Fibroblast of upper back skin (primary cell): Measurements from ENCODE around the gene CRISP2.
"Not testable (repeated sequence)": the region's sequence is repeated elsewhere in the genome, so short reads cannot be mapped to it uniquely, and the experiment has no call there.

Source experiments
- DNase-seq: peaks from one replicate; pipeline ENCODE4 v3.0.0-alpha.2; 2013

The CRISP2 gene, protein sequence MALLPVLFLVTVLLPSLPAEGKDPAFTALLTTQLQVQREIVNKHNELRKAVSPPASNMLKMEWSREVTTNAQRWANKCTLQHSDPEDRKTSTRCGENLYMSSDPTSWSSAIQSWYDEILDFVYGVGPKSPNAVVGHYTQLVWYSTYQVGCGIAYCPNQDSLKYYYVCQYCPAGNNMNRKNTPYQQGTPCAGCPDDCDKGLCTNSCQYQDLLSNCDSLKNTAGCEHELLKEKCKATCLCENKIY

GRCh38 chr6:49713346-49713745 is at the start of gene CRISP2:
Gene CRISP2 (minus strand): TSS chr6:49713543. CDS start chr6:49709196, 4,347 bp downstream.
- no peak for DNase-seq

GRCh38 chr6:49744259-49744658 is 30.9 kb upstream of the CRISP2 start, which contains the start of gene CRISP3:
Gene CRISP3 (minus strand): TSS chr6:49744388. CDS start chr6:49744367, 21 bp downstream.
- DNase-seq, result no peak

GRCh38 chr6:49743429-49743828 is 30.1 kb upstream of the CRISP2 start:
- no peak for DNase-seq

- DNase-seq, result no peak
Observed at GRCh38 chr6:49739423-49739822, 26.1 kb upstream of the CRISP2 start.

- DNase-seq, result no peak
Observed at GRCh38 chr6:49736017-49736508, 22.7 kb upstream of the CRISP2 start.

DNA sequence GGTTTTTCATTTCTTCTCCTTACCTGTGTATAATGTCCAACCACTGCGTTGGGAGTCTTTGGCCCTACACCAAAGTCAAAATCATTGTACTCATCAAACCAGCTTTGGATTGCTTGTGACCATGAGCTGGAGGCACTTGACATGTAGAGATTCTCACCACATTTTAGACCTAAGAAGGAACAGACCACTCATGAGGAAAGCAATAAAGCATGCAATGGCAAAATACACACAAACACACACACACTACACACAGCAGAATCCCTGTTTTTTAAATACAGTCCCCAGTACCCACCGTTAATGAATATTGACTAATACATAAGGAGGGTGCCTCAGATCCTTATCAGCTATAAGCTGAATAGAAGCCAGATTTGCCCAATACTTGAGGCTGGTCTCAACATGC is 20.3 kb upstream of the CRISP2 start:
- DNase-seq, result no peak

- DNase-seq, result no peak
Observed at GRCh38 chr6:49732781-49733180, 19.4 kb upstream of the CRISP2 start.

- no peak for DNase-seq
Observed at GRCh38 chr6:49730251-49730650, 16.9 kb upstream of the CRISP2 start.

DNA sequence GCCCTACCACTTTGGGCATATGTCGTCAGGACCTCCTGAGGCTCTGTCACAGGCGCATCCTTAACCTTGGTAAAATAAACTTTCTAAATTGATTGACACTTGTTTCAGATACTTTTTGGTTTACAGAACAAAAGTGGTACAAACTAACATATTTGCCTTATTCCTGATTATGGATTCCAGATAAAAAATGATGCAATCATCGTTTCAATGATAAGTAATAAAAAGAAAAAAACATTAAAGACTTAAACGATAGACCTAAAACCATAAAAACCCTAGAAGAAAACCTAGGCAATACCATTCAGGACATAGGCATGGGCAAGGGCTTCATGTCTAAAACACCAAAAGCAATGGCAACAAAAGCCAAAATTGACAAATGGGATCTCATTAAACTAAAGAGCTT is 10.6 kb upstream of the CRISP2 start:
- not testable (repeated sequence) for DNase-seq

- no peak for DNase-seq
Observed at GRCh38 chr6:49721297-49721696, 8.0 kb upstream of the CRISP2 start.

DNA sequence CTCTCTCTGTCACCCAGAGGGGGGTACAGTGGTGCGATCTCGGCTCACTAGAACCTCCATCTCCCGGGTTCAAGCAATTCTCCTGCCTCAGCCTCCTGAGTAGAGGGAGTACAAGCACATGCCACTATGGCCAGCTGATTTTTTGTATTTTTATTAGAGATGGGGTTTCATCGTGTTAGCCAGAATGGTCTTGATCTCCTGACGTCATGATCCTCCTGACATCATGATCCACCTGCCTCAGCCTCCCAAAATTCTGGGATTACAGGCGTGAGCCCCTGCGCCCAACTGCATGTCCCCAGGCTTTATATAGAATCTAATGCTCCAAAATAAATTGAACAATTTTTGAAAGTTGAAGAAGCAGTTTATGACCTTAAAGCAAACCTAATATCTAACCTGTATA is 7.0 kb upstream of the CRISP2 start:
- no peak for DNase-seq

DNA sequence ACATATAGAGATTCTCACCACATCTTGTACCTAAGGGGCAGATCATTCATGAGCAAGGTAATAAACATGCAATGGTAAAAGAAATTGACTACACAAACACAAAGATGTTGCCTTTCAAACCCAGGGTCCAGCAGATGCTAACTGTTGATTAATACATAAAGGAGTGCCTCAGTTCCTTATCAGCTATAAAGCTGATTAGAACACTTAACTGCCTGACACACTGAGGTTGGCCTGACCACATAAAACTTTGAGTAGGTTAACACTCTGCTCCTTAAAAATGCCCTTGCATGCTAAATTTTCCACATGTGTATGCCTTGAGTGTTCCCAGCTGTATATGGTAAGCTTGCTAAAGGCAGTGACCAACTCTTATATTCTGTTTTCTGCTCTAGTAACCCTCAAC is 14.9 kb downstream of the CRISP2 start:
- no peak for DNase-seq

GRCh38 chr6:49693512-49693911 is 19.8 kb downstream of the CRISP2 start:
- no peak for DNase-seq

DNA sequence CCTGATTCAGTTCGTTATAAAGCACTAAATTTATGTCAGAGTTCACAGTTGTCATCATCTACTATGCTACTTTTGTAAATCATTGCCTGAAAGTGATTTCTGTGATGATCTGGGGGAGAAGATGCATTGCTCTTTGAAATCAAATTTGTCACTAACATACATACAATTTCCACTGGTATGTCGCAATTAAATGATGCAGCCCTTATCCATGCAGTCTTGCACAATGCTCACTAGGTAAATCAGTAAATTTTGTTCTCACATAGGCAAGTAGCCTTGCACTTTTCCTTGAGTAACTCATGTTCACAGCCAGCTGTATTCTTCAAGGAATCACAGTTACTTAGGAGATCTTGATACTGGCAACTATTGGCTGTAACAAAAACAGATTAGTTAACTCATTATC is 20.8 kb downstream of the CRISP2 start:
- DNase-seq, result no peak

GRCh38 chr6:49676671-49677281 is 36.6 kb downstream of the CRISP2 start:
- peak; percentile 40 for DNase-seq

DNA sequence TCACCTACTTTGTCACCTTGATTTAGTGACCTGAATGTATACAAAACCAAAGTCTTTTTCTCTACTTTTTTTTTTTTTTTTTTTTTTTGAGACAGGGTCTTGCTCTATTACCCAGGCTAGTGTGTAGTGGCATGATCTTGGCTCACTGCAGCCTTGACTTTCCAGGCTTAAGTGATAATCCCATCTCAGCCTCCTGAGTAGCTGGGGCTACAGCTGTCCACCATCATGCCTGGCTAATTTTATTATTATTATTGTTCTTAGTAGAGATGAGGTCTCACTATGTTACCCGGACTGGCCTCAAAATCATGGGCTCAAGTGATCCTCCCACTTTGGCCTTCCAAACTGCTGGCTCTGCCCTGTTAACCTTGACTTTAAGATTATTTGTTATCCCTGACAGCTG is 37.5 kb downstream of the CRISP2 start:
- no peak for DNase-seq

GRCh38 chr6:49668083-49668511 is 45.2 kb downstream of the CRISP2 start:
- DNase-seq, result no peak

DNA sequence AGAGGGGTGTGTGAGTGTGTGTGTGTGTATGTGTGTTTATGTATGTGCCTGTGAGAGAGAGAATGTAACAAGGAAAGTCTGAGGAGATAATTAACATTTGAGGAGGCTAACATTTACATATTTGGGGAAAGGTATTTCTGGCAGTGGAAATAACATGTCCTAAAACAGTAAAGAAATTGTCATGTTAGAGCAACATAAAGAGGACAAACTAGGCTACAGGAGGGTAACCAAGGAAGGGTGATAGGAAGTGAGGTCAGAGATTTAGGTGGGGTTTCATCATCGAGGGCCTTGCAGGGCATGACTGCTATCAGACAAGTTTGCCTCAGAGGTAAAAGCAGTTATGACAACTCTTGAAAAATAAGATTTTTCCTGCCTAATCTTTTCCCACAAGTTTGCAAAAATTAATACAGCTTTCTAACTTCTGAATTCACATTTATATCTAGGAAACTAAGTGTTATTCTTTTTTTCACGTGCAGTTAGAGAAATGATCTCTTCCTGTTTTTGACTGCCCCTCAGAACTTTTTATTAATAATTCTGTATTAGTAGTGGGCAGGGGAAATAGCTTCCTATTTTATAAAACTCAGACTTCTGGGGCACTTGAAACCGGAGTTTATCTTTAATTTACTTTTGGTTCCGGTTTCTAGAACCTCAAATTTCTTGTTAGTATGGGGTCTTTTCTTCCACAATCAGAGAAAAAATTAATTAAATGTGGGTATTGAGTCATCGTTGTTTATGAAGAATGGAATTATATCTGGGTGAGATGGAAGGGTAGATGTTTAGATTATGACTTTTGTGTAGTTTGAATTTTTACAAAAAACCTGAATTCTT is 46.2 kb downstream of the CRISP2 start:
- no peak for DNase-seq

DNA sequence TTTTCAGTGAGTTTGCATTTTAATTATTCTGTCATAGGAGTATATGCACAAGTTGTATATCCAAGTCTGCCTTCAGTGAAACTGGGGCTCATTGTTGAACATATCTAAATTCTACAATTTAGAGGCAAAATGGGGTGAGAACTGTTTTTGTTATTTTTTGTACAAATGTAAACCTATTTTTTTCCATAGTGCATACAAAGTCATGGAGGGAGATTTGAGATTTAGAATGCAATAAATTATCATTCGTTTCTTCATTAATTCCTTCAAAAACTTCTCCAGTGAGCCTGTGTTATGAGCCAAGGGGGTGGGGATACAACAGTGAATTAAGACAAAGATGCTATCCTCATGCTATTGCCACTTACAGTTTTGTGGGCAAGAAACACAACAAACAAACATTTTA is 46.9 kb downstream of the CRISP2 start:
- DNase-seq, result no peak

- DNase-seq, result no peak
Observed at GRCh38 chr6:49664817-49665216, 48.5 kb downstream of the CRISP2 start.

- DNase-seq, result not testable (repeated sequence)
Observed at GRCh38 chr6:49664054-49664453, 49.3 kb downstream of the CRISP2 start.

DNA sequence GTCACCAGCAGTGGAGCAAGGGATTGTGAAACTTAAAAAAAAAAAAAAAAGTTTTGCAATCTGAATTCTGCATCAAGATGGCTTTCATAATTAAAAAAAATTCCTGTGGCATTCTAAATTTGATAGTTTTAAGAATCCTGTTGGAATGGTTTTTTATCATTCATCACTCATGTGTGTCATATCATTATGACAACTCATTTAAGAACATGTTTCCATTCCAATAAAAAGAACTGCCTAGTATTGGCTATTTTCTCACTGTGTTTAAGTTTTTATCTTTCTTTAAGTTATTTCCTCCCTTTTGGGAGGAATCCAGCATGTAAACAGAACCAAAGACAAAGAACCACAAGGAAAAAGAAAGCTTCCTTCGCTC is 50.5 kb downstream of the CRISP2 start:
- DNase-seq, result no peak

- DNase-seq, result no peak
Observed at GRCh38 chr6:49662231-49662891, 51.0 kb downstream of the CRISP2 start.
